Activated CD4-positive, CD25-positive, alpha-beta regulatory T cell treated with anti-CD3 and anti-CD28 coated beads, Interleukin-2, amount 50 U/mL, for 24 hours (primary cell): ENCODE measurements around the gene SLC10A3.

ENCODE experiments used
- ATAC-seq, 2 donors: fragments of 150-1000 bp; cut with Tn5 transposase; one replicate each; pipeline ENCODE4 v1.10.0; 2021; ENCODE audit warnings: mild to moderate bottlenecking in 1 of 2, moderate library complexity in 1 of 2

Gene SLC10A3

GRCh38 chrX:154437971-154438893 is 52.2 kb downstream of the SLC10A3 start:
- no peak for ATAC-seq
